Measurements from ENCODE around the gene C2CD3.
"Not testable (repeated sequence)": the region's sequence is repeated elsewhere in the genome, so short reads cannot be mapped to it uniquely, and the experiment has no call there.

C2CD3 gene

GRCh38 chr11:73988227-73988626, 182.6 kb downstream of the C2CD3 start:
- TF ChIP-seq, protein P1, sequence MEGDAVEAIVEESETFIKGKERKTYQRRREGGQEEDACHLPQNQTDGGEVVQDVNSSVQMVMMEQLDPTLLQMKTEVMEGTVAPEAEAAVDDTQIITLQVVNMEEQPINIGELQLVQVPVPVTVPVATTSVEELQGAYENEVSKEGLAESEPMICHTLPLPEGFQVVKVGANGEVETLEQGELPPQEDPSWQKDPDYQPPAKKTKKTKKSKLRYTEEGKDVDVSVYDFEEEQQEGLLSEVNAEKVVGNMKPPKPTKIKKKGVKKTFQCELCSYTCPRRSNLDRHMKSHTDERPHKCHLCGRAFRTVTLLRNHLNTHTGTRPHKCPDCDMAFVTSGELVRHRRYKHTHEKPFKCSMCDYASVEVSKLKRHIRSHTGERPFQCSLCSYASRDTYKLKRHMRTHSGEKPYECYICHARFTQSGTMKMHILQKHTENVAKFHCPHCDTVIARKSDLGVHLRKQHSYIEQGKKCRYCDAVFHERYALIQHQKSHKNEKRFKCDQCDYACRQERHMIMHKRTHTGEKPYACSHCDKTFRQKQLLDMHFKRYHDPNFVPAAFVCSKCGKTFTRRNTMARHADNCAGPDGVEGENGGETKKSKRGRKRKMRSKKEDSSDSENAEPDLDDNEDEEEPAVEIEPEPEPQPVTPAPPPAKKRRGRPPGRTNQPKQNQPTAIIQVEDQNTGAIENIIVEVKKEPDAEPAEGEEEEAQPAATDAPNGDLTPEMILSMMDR (conservative IDR thresholded peaks at IDR 0.05) = no peak
- H3K27ac ChIP-seq = no peak overlapping the region

DNA sequence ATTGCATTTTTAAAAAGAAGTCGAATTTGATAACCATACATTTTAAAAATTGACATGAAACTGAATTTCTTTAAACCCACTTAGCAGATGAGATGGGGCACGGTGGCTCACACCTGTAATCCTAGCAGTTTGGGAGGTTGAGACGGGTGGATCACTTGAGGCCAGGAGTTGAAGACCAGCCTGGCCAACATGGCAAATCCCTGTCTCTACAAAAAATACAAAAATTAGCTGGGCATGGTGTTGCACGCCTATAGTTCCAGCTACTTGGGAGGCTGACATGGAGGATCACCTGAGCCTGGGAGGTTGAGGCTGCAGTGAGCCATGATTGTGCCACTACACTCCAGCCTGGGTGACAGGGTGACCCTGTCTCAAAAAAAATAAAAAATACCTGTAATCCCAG, 185.1 kb downstream of the C2CD3 start:
- not testable (repeated sequence) for H3K27ac ChIP-seq

GRCh38 chr11:73983741-73984538, 186.9 kb downstream of the C2CD3 start:
- TF ChIP-seq, protein P1 (conservative IDR thresholded peaks at IDR 0.05) = no peak
- peak overlapping the region; percentile 75 for H3K27ac ChIP-seq

GRCh38 chr11:73982990-73983740, 187.6 kb downstream of the C2CD3 start:
- TF ChIP-seq, protein P1 (conservative IDR thresholded peaks at IDR 0.05) = no peak
- H3K27ac ChIP-seq = peak overlapping the region; percentile 75

GRCh38 chr11:73982595-73982989, 188.2 kb downstream of the C2CD3 start, which contains the start of gene UCP2:
TSS of gene UCP2 (minus strand) at chr11:73982843. CDS start at chr11:73978378, 4,465 bp downstream.
- peak within 1 kb of the TSS; percentile 75 for H3K27ac ChIP-seq

DNA sequence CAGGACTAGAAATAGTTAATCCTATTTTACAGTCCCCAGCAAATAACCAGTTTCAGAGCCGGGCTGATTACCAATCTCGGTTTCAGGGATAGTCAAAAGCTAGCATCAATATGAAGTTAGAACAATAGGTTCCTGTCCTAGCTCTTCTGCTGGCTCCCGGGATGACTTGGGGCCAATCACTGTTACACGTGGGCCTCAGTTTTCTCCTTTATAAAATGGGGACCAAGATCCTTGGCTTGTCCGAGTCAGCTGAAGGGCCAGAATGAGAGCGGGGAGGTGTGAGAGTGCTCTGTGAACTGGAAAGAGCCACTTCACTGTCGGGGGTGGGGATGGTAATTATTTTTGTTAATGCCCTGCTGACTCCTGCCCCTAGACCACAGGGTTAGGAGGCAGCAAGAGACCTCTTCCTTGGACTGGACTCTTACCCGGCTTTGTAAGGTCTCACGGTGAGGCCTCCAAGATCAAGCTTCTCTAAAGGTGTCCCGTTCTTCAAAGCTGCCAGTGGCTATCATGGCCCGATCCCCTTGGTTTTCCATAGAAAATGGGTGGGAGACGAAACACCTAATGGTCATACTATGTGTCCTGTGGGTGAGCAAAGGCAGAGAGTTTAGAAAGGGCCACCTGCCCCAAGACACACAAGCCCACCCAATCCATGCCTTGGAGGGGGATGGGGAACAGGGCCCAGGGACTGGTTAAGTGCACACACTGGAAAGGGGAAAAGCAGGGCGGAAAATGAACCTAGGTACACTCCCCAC, 189.6 kb downstream of the C2CD3 start:
- TF ChIP-seq, protein P1 (conservative IDR thresholded peaks at IDR 0.05) = no peak
- no peak overlapping the region for H3K27ac ChIP-seq

More at GRCh38 chr11:73982595-73982989, 188.2 kb downstream of the C2CD3 start, which contains the start of gene UCP2:
- TF ChIP-seq, protein P1 (conservative IDR thresholded peaks at IDR 0.05) = no peak

DNA sequence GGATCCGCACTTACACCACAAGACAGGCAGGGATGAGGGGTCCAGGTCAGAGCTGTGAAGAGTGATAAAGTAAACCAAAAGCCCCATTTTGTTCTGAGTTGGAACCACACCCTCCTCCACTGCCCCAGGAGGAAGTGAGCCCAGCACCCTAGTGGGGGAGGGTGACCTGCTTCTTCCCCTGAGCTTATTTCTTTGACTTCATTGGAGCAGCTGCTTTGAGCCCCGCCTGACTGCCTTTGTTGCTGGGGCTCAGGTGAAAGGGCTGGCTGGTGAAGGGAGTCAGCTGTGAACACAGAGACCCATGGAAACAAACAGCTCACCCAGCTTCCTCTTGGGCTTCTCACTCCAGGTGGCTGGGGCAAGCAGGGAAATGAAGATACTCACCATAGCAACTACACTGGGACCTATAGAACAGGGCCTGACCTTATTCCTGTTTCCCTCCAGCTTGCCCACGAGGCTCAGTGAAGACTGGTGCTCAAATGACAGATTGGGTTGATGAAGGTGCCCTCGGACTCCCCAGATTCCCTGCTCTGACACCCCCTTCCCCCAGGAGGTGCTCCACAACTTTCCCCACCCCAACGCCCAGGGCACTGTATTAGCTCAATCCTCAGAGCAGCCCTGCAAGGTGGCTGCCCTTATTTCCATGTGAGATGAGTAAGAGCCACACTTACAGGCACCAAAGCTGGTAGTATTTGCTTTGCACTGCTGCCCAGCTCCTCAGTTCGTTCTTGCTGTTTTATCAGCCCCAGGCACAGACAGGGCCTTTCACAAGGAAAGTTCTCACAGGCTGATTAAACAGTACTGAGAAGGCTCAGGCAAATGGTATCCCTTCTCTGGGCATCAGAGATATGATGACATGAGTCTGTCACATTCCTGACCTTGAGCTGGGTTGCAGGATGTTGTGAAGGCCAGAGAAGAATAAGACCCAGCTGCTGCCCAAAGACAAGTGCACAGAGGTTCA, 190.5 kb downstream of the C2CD3 start:
- no peak overlapping the region for H3K27ac ChIP-seq
- TF ChIP-seq, protein P1 (conservative IDR thresholded peaks at IDR 0.05) = no peak
